Measurements from ENCODE around the gene DDTL.
"Not testable (repeated sequence)": the region's sequence is repeated elsewhere in the genome, so short reads cannot be mapped to it uniquely, and the experiment has no call there.

The DDTL gene

GRCh38 chr22:23966568-23966967, at the start of gene DDTL:
DDTL (plus strand) TSS chr22:23966888; CDS start chr22:23966915, 27 bp downstream.
- DNase-seq: not testable (repeated sequence)

- not testable (repeated sequence) for DNase-seq
Observed at GRCh38 chr22:23920267-23920611, 46.4 kb upstream of the DDTL start.

- DNase-seq: not testable (repeated sequence)
Observed at GRCh38 chr22:23921586-23922201, 45.0 kb upstream of the DDTL start.

- no peak for DNase-seq
Observed at GRCh38 chr22:23922921-23923320, 43.8 kb upstream of the DDTL start.

GRCh38 chr22:23925020-23925606, 41.6 kb upstream of the DDTL start:
- no peak for DNase-seq

GRCh38 chr22:23926561-23926960, 40.1 kb upstream of the DDTL start:
- DNase-seq: no peak

- no peak for DNase-seq
Observed at GRCh38 chr22:23938328-23939016, 28.2 kb upstream of the DDTL start.

GRCh38 chr22:23939017-23939357, 27.7 kb upstream of the DDTL start:
- DNase-seq: no peak

GRCh38 chr22:23940166-23940565, 26.5 kb upstream of the DDTL start:
- DNase-seq: not testable (repeated sequence)

- not testable (repeated sequence) for DNase-seq
Observed at GRCh38 chr22:23947391-23947790, 19.3 kb upstream of the DDTL start.

GRCh38 chr22:23949764-23950163, 16.9 kb upstream of the DDTL start:
- not testable (repeated sequence) for DNase-seq

GRCh38 chr22:23951383-23951782, 15.3 kb upstream of the DDTL start:
- DNase-seq: not testable (repeated sequence)

- not testable (repeated sequence) for DNase-seq
Observed at GRCh38 chr22:23952794-23953405, 13.8 kb upstream of the DDTL start.

GRCh38 chr22:23953485-23953884, 13.2 kb upstream of the DDTL start:
- not testable (repeated sequence) for DNase-seq

- DNase-seq: not testable (repeated sequence)
Observed at GRCh38 chr22:23954193-23954990, 12.3 kb upstream of the DDTL start.

GRCh38 chr22:23954991-23955305, 11.7 kb upstream of the DDTL start:
- DNase-seq: not testable (repeated sequence)

GRCh38 chr22:23955886-23956285, 10.8 kb upstream of the DDTL start:
- DNase-seq: not testable (repeated sequence)

- DNase-seq: peak; percentile 43
Observed at GRCh38 chr22:23956301-23956900, 10.3 kb upstream of the DDTL start.

- DNase-seq: not testable (repeated sequence)
Observed at GRCh38 chr22:23961084-23961771, 5.5 kb upstream of the DDTL start, which contains the start of gene GSTT2B. GSTT2B (minus strand) TSS chr22:23961195; CDS start chr22:23961131, 64 bp downstream.

GRCh38 chr22:23966094-23966493, 594 bp upstream of the DDTL start:
- DNase-seq: not testable (repeated sequence)

GRCh38 chr22:23969071-23969470, 2.4 kb downstream of the DDTL start:
- no peak for DNase-seq

GRCh38 chr22:23970201-23970641, 3.5 kb downstream of the DDTL start:
- no peak for DNase-seq
